Upper lobe of left lung (tissue), 6 donors: ENCODE measurements around the gene NARF. TPM values are rescaled to one million over a fixed set of nuclear protein-coding genes. Genes with fewer than 3 reads are reported as not detected.

Source experiments
- ATAC-seq, 2 donors: fragments of 200-7000 bp; cut with Tn5 transposase; one replicate each; pipeline ENCODE4 v1.9.1; 2022; ENCODE audit warnings: mild to moderate bottlenecking in 2 of 2, moderate library complexity in 2 of 2; ENCODE audit not compliant: low FRiP score in 2 of 2
- DNase-seq, 2 donors: peaks; one replicate each; pipeline ENCODE4 v3.0.0-alpha.2; 2019 to 2020
- H3K27ac ChIP-seq, 4 donors: fragments of 200-600 bp; sonication (generic); one replicate each; pipeline ENCODE4 v1.5.1; 2016 to 2019
- H3K27me3 ChIP-seq, 4 donors: fragments of 200-600 bp; sonication (generic); one replicate each; pipeline ENCODE4 v1.5.1; 2017 to 2019
- H3K36me3 ChIP-seq, 4 donors: fragments of 200-600 bp; sonication (generic); one replicate each; pipeline ENCODE4 v1.5.1; 2016 to 2019
- H3K4me1 ChIP-seq, 4 donors: fragments of 200-600 bp; sonication (generic); one replicate each; pipeline ENCODE4 v1.5.1; 2018 to 2019
- H3K4me3 ChIP-seq, 4 donors: fragments of 200-600 bp; sonication (generic); one replicate each; pipeline ENCODE4 v1.5.1; 2017 to 2019; ENCODE audit warnings: mild to moderate bottlenecking in 2 of 4, moderate library complexity in 1 of 4
- H3K9me3 ChIP-seq, 4 donors: fragments of 200-600 bp; sonication (generic); one replicate each; pipeline ENCODE4 v1.5.1; 2018 to 2019
- CTCF ChIP-seq, 6 experiments: fragments of 450-650 bp in 4 of 6; fragments of 200-600 bp in 2 of 6; sonication (generic) in 2 of 6; IDR thresholded peaks; one replicate each; pipeline ENCODE4 v1.5.1; 2016 to 2019; ENCODE audit warnings: antibody characterized with exemption in 6 of 6
- EP300 ChIP-seq, 4 donors: sonication (generic); formaldehyde crosslinking; IDR thresholded peaks; one replicate each; pipeline ENCODE4 v1.5.1; 2017; ENCODE audit warnings: antibody characterized with exemption in 4 of 4, control low read depth in 2 of 4
- POLR2A ChIP-seq, 4 donors: fragments of 450-650 bp; IDR thresholded peaks; one replicate each; pipeline ENCODE4 v1.5.1; 2016 to 2017; ENCODE audit warnings: antibody characterized with exemption in 4 of 4, mild to moderate bottlenecking in 2 of 4
- POLR2AphosphoS5 ChIP-seq, 2 donors: sonication (generic); formaldehyde crosslinking; IDR thresholded peaks; one replicate each; pipeline ENCODE4 v1.5.1; 2017; ENCODE audit warnings: antibody characterized with exemption in 2 of 2
- WGBS, 2 donors: methylation state at CpG; one replicate each; pipeline ENCODE4 v1.1.5; 2017 to 2018; 5-methylcytosine and 5-hydroxymethylcytosine counted together
- total RNA-seq, 6 donors: library from RNA; depleted of rRNA in 4 of 6; stranded (reverse); fragments of >200 nt in 4 of 6; gene quantifications; one replicate each; pipeline versions ENCODE4 v1.1.0 to v1.2.1, GENCODE V29; 2016 to 2021
- donor health status: DM: no; HTN: no; CAD: no; lungs with moderate emphysema.
- donor health status: DM: no; HTN: yes; CAD: no; lungs with severe emphysema.

The NARF gene
- total RNA-seq, 6 donors from 2014 or later = 28.9 to 77.8 (median 62.6) TPM

GRCh38 chr17:82439829-82440365 lies 18.6 kb upstream of the NARF start:
- Histone ChIP-seq H3K27me3 (no peaks in the 10 kb centered on the region), H3K36me3 (peaks cover 4 to 80% (median 51%) of the 10 kb centered on the region in 4 donors), H3K27ac (peak overlapping the region in 2 of 4 donors; percentile 68 to 71), H3K4me1 (peaks cover 1 to 19% (median 12%) of the 10 kb centered on the region in 4 donors), H3K4me3 (no peak overlapping the region), H3K9me3 (no peaks in the 10 kb centered on the region)
- TF ChIP-seq EP300 (IDR thresholded peaks at IDR 0.05) (no peak), CTCF (IDR thresholded peaks at IDR 0.05) (no peak), POLR2AphosphoS5 (IDR thresholded peaks at IDR 0.05) (no peak), POLR2A (IDR thresholded peaks at IDR 0.05) (no peak)
- DNase-seq (peak in 1 of 2 donors; percentile 77), ATAC-seq (no peak)
- 95% methylated on average over 32 to 34 of the region's 34 CpGs for WGBS, 2 donors

- Histone ChIP-seq H3K9me3 (no peaks in the 10 kb centered on the region), H3K36me3 (peaks cover 4 to 79% (median 51%) of the 10 kb centered on the region in 4 donors), H3K27ac (peak overlapping the region in 3 of 4 donors; percentile 53 to 71 (median 68)), H3K27me3 (no peaks in the 10 kb centered on the region), H3K4me1 (peaks cover 8 to 25% (median 18%) of the 10 kb centered on the region in 4 donors), H3K4me3 (peak overlapping the region in 2 of 4 donors; percentile 1 to 4)
- ATAC-seq = peak in 1 of 2 donors; percentile 42
- 66 to 83% methylated on average over 19 to 22 of the region's 22 CpGs for WGBS, 2 donors
- DNase-seq = peak; percentile 40 to 75
- TF ChIP-seq POLR2A (IDR thresholded peaks at IDR 0.05) (peak in 1 of 4 donors; percentile 16), POLR2AphosphoS5 (IDR thresholded peaks at IDR 0.05) (no peak)
Measured at GRCh38 chr17:82440469-82440981, 18.0 kb upstream of the NARF start.

GRCh38 chr17:82440991-82441627 lies 17.4 kb upstream of the NARF start:
- DNase-seq (peak in 1 of 2 donors; percentile 63), ATAC-seq (peak in 1 of 2 donors; percentile 15)
- WGBS, 2 donors = 64 to 71% methylated on average over 12 to 17 of the region's 17 CpGs

GRCh38 chr17:82441691-82442487 lies 16.7 kb upstream of the NARF start:
- ATAC-seq = no peak
- 84 to 88% methylated on average over 19 to 27 of the region's 27 CpGs for WGBS, 2 donors

More at GRCh38 chr17:82440991-82441627, 17.4 kb upstream of the NARF start:
- H3K9me3 ChIP-seq = no peaks in the 10 kb centered on the region
- peak overlapping the region in 3 of 4 donors; percentile 53 to 71 (median 68) for H3K27ac ChIP-seq
- peaks cover 6 to 73% (median 51%) of the 10 kb centered on the region in 4 donors for H3K36me3 ChIP-seq
- H3K4me1 ChIP-seq = peaks cover 13 to 31% (median 24%) of the 10 kb centered on the region in 4 donors
- no peak for TF ChIP-seq CTCF (IDR thresholded peaks at IDR 0.05)
- TF ChIP-seq EP300 (IDR thresholded peaks at IDR 0.05) = no peak
- no peak for TF ChIP-seq POLR2A (IDR thresholded peaks at IDR 0.05)
- no peaks in the 10 kb centered on the region for H3K27me3 ChIP-seq
- H3K4me3 ChIP-seq = peak overlapping the region in 2 of 4 donors; percentile 1 to 4

GRCh38 chr17:82442643-82443464 lies 15.7 kb upstream of the NARF start:
- ATAC-seq (no peak), DNase-seq (peak in 1 of 2 donors; percentile 61)
- Histone ChIP-seq H3K27ac (no peak overlapping the region), H3K36me3 (peaks cover 6 to 65% (median 39%) of the 10 kb centered on the region in 4 donors), H3K4me1 (peaks cover 17 to 36% (median 29%) of the 10 kb centered on the region in 4 donors), H3K9me3 (no peaks in the 10 kb centered on the region), H3K4me3 (no peak overlapping the region), H3K27me3 (no peaks in the 10 kb centered on the region)
- no peak for TF ChIP-seq POLR2AphosphoS5 (IDR thresholded peaks at IDR 0.05)
- TF ChIP-seq CTCF (IDR thresholded peaks at IDR 0.05) = no peak
- no peak for TF ChIP-seq POLR2A (IDR thresholded peaks at IDR 0.05)
- TF ChIP-seq EP300 (IDR thresholded peaks at IDR 0.05) = no peak
- 87 to 90% methylated on average over 18 to 28 of the region's 28 CpGs for WGBS, 2 donors

More at GRCh38 chr17:82441691-82442487, 16.7 kb upstream of the NARF start:
- TF ChIP-seq EP300 (IDR thresholded peaks at IDR 0.05) (no peak), POLR2AphosphoS5 (IDR thresholded peaks at IDR 0.05) (no peak), POLR2A (IDR thresholded peaks at IDR 0.05) (no peak)
- H3K4me3 ChIP-seq = no peak overlapping the region
- H3K4me1 ChIP-seq = peaks cover 17 to 36% (median 29%) of the 10 kb centered on the region in 4 donors
- no peaks in the 10 kb centered on the region for H3K9me3 ChIP-seq
- no peak overlapping the region for H3K27ac ChIP-seq
- peaks cover 6 to 70% (median 44%) of the 10 kb centered on the region in 4 donors for H3K36me3 ChIP-seq
- no peaks in the 10 kb centered on the region for H3K27me3 ChIP-seq
- peak in 1 of 2 donors; percentile 80 for DNase-seq
